ENCODE data around the gene TBC1D4. TPM values are rescaled to one million over a fixed set of nuclear protein-coding genes. Genes with fewer than 3 reads are reported as not detected.

TBC1D4 gene
- total and polyA plus RNA-seq, 9 of the 15 experiments (the other 6 are each of a cell fraction or from before 2014, with no cell fraction given): 2.8 to 12.3 (median 7.0) TPM

DNA sequence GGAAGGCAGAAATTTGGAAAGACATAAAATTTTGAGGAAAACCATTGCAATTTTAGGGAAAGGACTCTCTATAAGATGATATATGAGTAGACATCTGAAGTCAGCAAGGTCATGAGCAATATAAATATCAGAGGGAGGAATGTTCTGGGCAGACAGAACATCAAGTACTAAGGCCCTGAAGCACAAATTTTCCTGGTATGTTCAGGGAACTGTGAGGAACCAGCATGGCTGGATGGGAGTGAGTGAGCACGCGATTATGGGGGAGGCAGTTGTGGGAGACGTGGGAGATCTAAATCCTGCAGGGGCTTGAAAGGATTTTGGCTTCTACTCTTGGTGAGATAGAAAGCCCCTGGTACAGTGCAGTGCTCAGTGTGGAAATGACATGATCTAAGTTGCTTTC is 112.0 kb downstream of the TBC1D4 start:
- H3K9me3 ChIP-seq (replicated peaks; ENCODE audit: control insufficient read depth, insufficient read depth, low read depth, low read length): no peaks in the 10 kb centered on the region
- BruUV-seq (replicated peaks): no TSS peak
- TF ChIP-seq, protein P1, sequence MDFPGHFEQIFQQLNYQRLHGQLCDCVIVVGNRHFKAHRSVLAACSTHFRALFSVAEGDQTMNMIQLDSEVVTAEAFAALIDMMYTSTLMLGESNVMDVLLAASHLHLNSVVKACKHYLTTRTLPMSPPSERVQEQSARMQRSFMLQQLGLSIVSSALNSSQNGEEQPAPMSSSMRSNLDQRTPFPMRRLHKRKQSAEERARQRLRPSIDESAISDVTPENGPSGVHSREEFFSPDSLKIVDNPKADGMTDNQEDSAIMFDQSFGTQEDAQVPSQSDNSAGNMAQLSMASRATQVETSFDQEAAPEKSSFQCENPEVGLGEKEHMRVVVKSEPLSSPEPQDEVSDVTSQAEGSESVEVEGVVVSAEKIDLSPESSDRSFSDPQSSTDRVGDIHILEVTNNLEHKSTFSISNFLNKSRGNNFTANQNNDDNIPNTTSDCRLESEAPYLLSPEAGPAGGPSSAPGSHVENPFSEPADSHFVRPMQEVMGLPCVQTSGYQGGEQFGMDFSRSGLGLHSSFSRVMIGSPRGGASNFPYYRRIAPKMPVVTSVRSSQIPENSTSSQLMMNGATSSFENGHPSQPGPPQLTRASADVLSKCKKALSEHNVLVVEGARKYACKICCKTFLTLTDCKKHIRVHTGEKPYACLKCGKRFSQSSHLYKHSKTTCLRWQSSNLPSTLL (IDR thresholded peaks at IDR 0.05): no peak
- no peak for TF ChIP-seq ILF3 (IDR thresholded peaks at IDR 0.05; ENCODE audit: borderline replicate concordance)
- no peak for TF ChIP-seq NR1H2 (CRISPR knock-in tag; IDR thresholded peaks at IDR 0.05)
- TF ChIP-seq ZKSCAN3 (CRISPR knock-in tag; IDR thresholded peaks at IDR 0.05): no peak
- TF ChIP-seq TCF7L2 (IDR thresholded peaks at IDR 0.05; ENCODE audit: low read depth, low read length): no peak
- TF ChIP-seq NR3C1 (CRISPR knock-in tag; IDR thresholded peaks at IDR 0.05): no peak
- TF ChIP-seq MTA2 (IDR thresholded peaks at IDR 0.05; ENCODE audit: low read depth): no peak
- TF ChIP-seq, protein P2, sequence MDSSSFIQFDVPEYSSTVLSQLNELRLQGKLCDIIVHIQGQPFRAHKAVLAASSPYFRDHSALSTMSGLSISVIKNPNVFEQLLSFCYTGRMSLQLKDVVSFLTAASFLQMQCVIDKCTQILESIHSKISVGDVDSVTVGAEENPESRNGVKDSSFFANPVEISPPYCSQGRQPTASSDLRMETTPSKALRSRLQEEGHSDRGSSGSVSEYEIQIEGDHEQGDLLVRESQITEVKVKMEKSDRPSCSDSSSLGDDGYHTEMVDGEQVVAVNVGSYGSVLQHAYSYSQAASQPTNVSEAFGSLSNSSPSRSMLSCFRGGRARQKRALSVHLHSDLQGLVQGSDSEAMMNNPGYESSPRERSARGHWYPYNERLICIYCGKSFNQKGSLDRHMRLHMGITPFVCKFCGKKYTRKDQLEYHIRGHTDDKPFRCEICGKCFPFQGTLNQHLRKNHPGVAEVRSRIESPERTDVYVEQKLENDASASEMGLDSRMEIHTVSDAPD (CRISPR knock-in tag; IDR thresholded peaks at IDR 0.05): no peak
- TF ChIP-seq, protein P3, sequence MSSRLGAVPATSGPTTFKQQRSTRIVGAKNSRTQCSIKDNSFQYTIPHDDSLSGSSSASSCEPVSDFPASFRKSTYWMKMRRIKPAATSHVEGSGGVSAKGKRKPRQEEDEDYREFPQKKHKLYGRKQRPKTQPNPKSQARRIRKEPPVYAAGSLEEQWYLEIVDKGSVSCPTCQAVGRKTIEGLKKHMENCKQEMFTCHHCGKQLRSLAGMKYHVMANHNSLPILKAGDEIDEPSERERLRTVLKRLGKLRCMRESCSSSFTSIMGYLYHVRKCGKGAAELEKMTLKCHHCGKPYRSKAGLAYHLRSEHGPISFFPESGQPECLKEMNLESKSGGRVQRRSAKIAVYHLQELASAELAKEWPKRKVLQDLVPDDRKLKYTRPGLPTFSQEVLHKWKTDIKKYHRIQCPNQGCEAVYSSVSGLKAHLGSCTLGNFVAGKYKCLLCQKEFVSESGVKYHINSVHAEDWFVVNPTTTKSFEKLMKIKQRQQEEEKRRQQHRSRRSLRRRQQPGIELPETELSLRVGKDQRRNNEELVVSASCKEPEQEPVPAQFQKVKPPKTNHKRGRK (tag; IDR thresholded peaks at IDR 0.05): no peak
- peaks cover 13% of the 10 kb centered on the region; the same call in 2 of the 3 replicates for H3K79me2 ChIP-seq (ENCODE audit: control insufficient read depth, insufficient read depth, low read length)
- DNase-seq (ENCODE audit: extremely low read depth in 1 of 4, low spot score in 3 of 4) (no peak), FAIRE-seq (no peak), ATAC-seq (no peak)
- H3K9ac ChIP-seq (ENCODE audit: insufficient read depth in 1 of 2, low read depth in 2 of 2, low read length in 2 of 2): no peak overlapping the region
- H3K9me1 ChIP-seq (ENCODE audit: control insufficient read depth, insufficient read depth, low read length): no peaks in the 10 kb centered on the region
- H3K36me3 ChIP-seq (ENCODE audit: control insufficient read depth, insufficient read depth, low read length): no peaks in the 10 kb centered on the region
- no peak overlapping the region for H3K4me3 ChIP-seq
- no peak overlapping the region for H2AFZ ChIP-seq (ENCODE audit: low read depth, low read length)
- H3K4me1 ChIP-seq (replicated peaks in 1 of 2; ENCODE audit: control insufficient read depth in 2 of 2, insufficient read depth in 2 of 2, low read length in 2 of 2): peaks cover 0 to 15% of the 10 kb centered on the region in 2 experiments; a peak in 3 of 5 replicates
- intact Hi-C loops (cut with micrococcal nuclease) (loop anchor here (5.0 kb wide), 2 partner anchors 62 to 167 kb away; partner anchors contain the start of gene COMMD6), in situ Hi-C loops (cut with MboI) (no loop called here)
- H3K27ac ChIP-seq (ENCODE audit: extremely low read depth, low read depth, low read length): no peak overlapping the region
- ChIA-PET CTCF (ENCODE audit: low intra/inter-chr PET ratio) (no interaction called here), POLR2A (no interaction called here)
- H3K4me2 ChIP-seq (ENCODE audit: insufficient read depth, low read length): no peak overlapping the region
- 10% methylated on average over 3 of the region's 3 CpGs for WGBS (ENCODE audit: insufficient coverage, low coverage, missing lambda C conversion rate)
- no peaks in the 10 kb centered on the region for H3K27me3 ChIP-seq (ENCODE audit: control insufficient read depth in 2 of 2, insufficient read depth in 2 of 2, low read length in 2 of 2)
- no peaks in the 10 kb centered on the region for H4K20me1 ChIP-seq (replicated peaks; ENCODE audit: control insufficient read depth, insufficient read depth, low read length)

Measured in K562 (cell line).